HFF-Myc (cell line): Measurements from ENCODE around the gene PNMA8C.
"Not testable (repeated sequence)": the region's sequence is repeated elsewhere in the genome, so short reads cannot be mapped to it uniquely, and the experiment has no call there.

Source experiments
- DNase-seq: peaks from one replicate; pipeline ENCODE4 v3.0.0-alpha.2; 2011; ENCODE audit warnings: low read depth; ENCODE audit errors: extremely low read depth
- H3K4me3 ChIP-seq: replicated peaks from 2 replicates; pipeline ENCODE4 v1.5.1; 2011; ENCODE audit warnings: low read depth, mild to moderate bottlenecking, control low read depth, low read length
- CTCF ChIP-seq: IDR thresholded peaks from 2 replicates; pipeline ENCODE4 v1.5.1; 2012; ENCODE audit warnings: mild to moderate bottlenecking, low read depth, low read length, control low read depth; ENCODE audit errors: missing control alignments

The PNMA8C gene

GRCh38 chr19:46449228-46449627 lies 20.5 kb upstream of the PNMA8C start:
- DNase-seq, result no peak
- no peak for TF ChIP-seq CTCF
- H3K4me3 ChIP-seq, result no peak overlapping the region

- no peak for TF ChIP-seq CTCF
- DNase-seq, result no peak
- H3K4me3 ChIP-seq, result no peak overlapping the region
These were observed 19.9 kb upstream of the PNMA8C start for GRCh38 chr19:46448601-46449000.

GRCh38 chr19:46447824-46448223 lies 19.1 kb upstream of the PNMA8C start:
- no peak for TF ChIP-seq CTCF
- no peak overlapping the region for H3K4me3 ChIP-seq
- no peak for DNase-seq

GRCh38 chr19:46447006-46447405 lies 18.3 kb upstream of the PNMA8C start:
- no peak for DNase-seq
- H3K4me3 ChIP-seq, result no peak overlapping the region
- no peak for TF ChIP-seq CTCF

GRCh38 chr19:46446021-46446420 lies 17.3 kb upstream of the PNMA8C start:
- no peak overlapping the region for H3K4me3 ChIP-seq
- TF ChIP-seq CTCF, result no peak
- no peak for DNase-seq

GRCh38 chr19:46442808-46443450 lies 14.2 kb upstream of the PNMA8C start:
- no peak for DNase-seq
- no peak overlapping the region for H3K4me3 ChIP-seq
- no peak for TF ChIP-seq CTCF

- DNase-seq, result no peak
- no peak for TF ChIP-seq CTCF
- H3K4me3 ChIP-seq, result no peak overlapping the region
These were observed 13.1 kb upstream of the PNMA8C start for GRCh38 chr19:46441866-46442265.

- not testable (repeated sequence) for H3K4me3 ChIP-seq, DNase-seq
These were observed 7.0 kb upstream of the PNMA8C start for GRCh38 chr19:46435689-46436088.
